ENCODE results near the gene ADAMTS1.

ADAMTS1 gene

GRCh38 chr21:26844258-26845065, 747 bp downstream of the ADAMTS1 start:
- DNase-seq (ENCODE audit: low read depth, low spot score): peak; percentile 71

- peak; percentile 86 for DNase-seq (ENCODE audit: low read depth, low spot score)
Observed at GRCh38 chr21:26843933-26844257, 1.3 kb downstream of the ADAMTS1 start.

- peak; percentile 97 for DNase-seq (ENCODE audit: low read depth, low spot score)
Observed at GRCh38 chr21:26842974-26843932, 2.0 kb downstream of the ADAMTS1 start.

- DNase-seq (ENCODE audit: low read depth, low spot score): peak; percentile 30
Observed at GRCh38 chr21:26842300-26842699, 2.9 kb downstream of the ADAMTS1 start.

- DNase-seq (ENCODE audit: low read depth, low spot score): peak; percentile 81
Observed at GRCh38 chr21:26840912-26841311, 4.3 kb downstream of the ADAMTS1 start.

GRCh38 chr21:26840201-26840600, 5.0 kb downstream of the ADAMTS1 start:
- DNase-seq (ENCODE audit: low read depth, low spot score): no peak

- no peak for DNase-seq (ENCODE audit: low read depth, low spot score)
Observed at GRCh38 chr21:26837539-26837938, 7.7 kb downstream of the ADAMTS1 start.

GRCh38 chr21:26836528-26836927, 8.7 kb downstream of the ADAMTS1 start:
- DNase-seq (ENCODE audit: low read depth, low spot score): no peak

GRCh38 chr21:26835714-26836265, 9.4 kb downstream of the ADAMTS1 start:
- no peak for DNase-seq (ENCODE audit: low read depth, low spot score)

- peak; percentile 46 for DNase-seq (ENCODE audit: low read depth, low spot score)
Observed at GRCh38 chr21:26835027-26835713, 10.0 kb downstream of the ADAMTS1 start.

GRCh38 chr21:26834181-26834905, 10.9 kb downstream of the ADAMTS1 start:
- no peak for DNase-seq (ENCODE audit: low read depth, low spot score)

- DNase-seq (ENCODE audit: low read depth, low spot score): no peak
Observed at GRCh38 chr21:26833460-26833939, 11.7 kb downstream of the ADAMTS1 start.

- DNase-seq (ENCODE audit: low read depth, low spot score): no peak
Observed at GRCh38 chr21:26833011-26833410, 12.2 kb downstream of the ADAMTS1 start.

GRCh38 chr21:26832546-26832945, 12.7 kb downstream of the ADAMTS1 start:
- no peak for DNase-seq (ENCODE audit: low read depth, low spot score)

GRCh38 chr21:26826801-26827200, 18.4 kb downstream of the ADAMTS1 start:
- no peak for DNase-seq (ENCODE audit: low read depth, low spot score)

GRCh38 chr21:26820509-26820908, 24.7 kb downstream of the ADAMTS1 start:
- DNase-seq (ENCODE audit: low read depth, low spot score): no peak

- no peak for DNase-seq (ENCODE audit: low read depth, low spot score)
Observed at GRCh38 chr21:26819740-26820324, 25.4 kb downstream of the ADAMTS1 start.

- DNase-seq (ENCODE audit: low read depth, low spot score): no peak
Observed at GRCh38 chr21:26818906-26819305, 26.3 kb downstream of the ADAMTS1 start.

GRCh38 chr21:26815197-26815596, 30.0 kb downstream of the ADAMTS1 start:
- no peak for DNase-seq (ENCODE audit: low read depth, low spot score)

GRCh38 chr21:26814386-26814785, 30.8 kb downstream of the ADAMTS1 start:
- peak; percentile 31 for DNase-seq (ENCODE audit: low read depth, low spot score)

Data from astrocyte of the hippocampus (primary cell).